GM23248 (cell line): ENCODE measurements around the gene PCDHGB6.

ENCODE experiments used
- EZH2 ChIP-seq: fragments of 200-600 bp; sonication (generic); IDR thresholded peaks from 2 replicates; pipeline ENCODE4 v1.6.1; 2018; ENCODE audit warnings: antibody characterized with exemption, mild to moderate bottlenecking; ENCODE audit not compliant: insufficient read depth, poor library complexity, severe bottlenecking
- EZH2phosphoT487 ChIP-seq: fragments of 200-600 bp; sonication (generic); IDR thresholded peaks from 2 replicates; pipeline ENCODE4 v1.6.1; 2018; ENCODE audit warnings: antibody characterized with exemption, moderate library complexity, mild to moderate bottlenecking, low read depth; ENCODE audit not compliant: insufficient read depth

DNA sequence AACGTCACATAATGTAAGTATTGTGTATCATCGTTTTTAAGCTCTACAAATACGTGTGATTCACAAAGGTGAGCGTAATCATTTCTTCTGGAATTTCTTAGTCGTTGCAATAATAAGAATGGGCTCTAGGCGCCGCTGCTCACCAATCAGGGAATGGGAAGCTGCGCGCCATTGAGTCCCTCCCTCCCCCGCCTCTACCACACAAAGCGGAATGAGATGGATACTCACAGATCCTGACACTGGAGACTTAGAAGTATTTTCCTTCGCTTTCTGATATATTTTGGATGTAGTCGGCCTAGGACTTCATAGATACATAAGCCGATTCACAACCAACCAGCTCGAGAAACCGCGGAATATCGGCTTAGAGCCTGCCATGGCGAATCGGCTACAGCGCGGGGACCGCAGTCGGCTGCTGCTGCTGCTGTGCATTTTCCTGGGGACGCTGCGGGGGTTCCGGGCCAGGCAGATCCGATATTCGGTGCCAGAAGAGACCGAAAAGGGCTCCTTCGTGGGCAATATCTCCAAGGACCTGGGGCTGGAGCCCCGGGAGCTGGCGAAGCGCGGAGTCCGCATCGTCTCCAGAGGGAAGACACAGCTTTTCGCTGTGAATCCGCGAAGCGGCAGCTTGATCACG, 13.2 kb downstream of the PCDHGB6 start, which contains the start of gene PCDHGA11:
- TF ChIP-seq EZH2 (no peak), EZH2phosphoT487 (no peak)
